GM21447 (cell line): ENCODE data around the gene ZNF263.

Experiments
- ATAC-seq: cut with Tn5 transposase; IDR thresholded peaks from one replicate; pipeline ENCODE4 v1.9.1; 2021; ENCODE audit not compliant: unreplicated experiment

The ZNF263 gene

GRCh38 chr16:3317315-3317999 is 34.2 kb downstream of the ZNF263 start:
- no peak for ATAC-seq

GRCh38 chr16:3321816-3322215 is 38.5 kb downstream of the ZNF263 start:
- no peak for ATAC-seq

- ATAC-seq: no peak
Measured at GRCh38 chr16:3327514-3327913, 44.2 kb downstream of the ZNF263 start.

GRCh38 chr16:3328104-3328503 is 44.8 kb downstream of the ZNF263 start:
- ATAC-seq: no peak

GRCh38 chr16:3328643-3329042 is 45.4 kb downstream of the ZNF263 start:
- ATAC-seq: no peak
